ENCODE measurements around the gene DSN1. TPM values are rescaled to one million over a fixed set of nuclear protein-coding genes. Genes with fewer than 3 reads are reported as not detected.

Gene DSN1
- total RNA-seq, 1 donor from 2014 or later, result 24.0 TPM

GRCh38 chr20:36786663-36787062, 13.1 kb upstream of the DSN1 start:
- H3K27ac Mint-ChIP-seq, result no peak overlapping the region
- no peak overlapping the region for H3K4me3 Mint-ChIP-seq (ENCODE audit: low read depth)
- intact Hi-C loops (cut with micrococcal nuclease), result no loop called here
- H3K27me3 Mint-ChIP-seq (ENCODE audit: low read depth), result no peaks in the 10 kb centered on the region
- H3K9me3 Mint-ChIP-seq, result no peaks in the 10 kb centered on the region
- H3K36me3 Mint-ChIP-seq (ENCODE audit: low read depth), result no peaks in the 10 kb centered on the region
- DNase-seq (ENCODE audit: low spot score), result no peak
- no peaks in the 10 kb centered on the region for H3K4me1 Mint-ChIP-seq (ENCODE audit: low read depth)

- intact Hi-C loops (cut with micrococcal nuclease), result no loop called here
- no peaks in the 10 kb centered on the region for H3K36me3 Mint-ChIP-seq (ENCODE audit: low read depth)
- DNase-seq (ENCODE audit: low spot score), result no peak
- no peak overlapping the region for H3K4me3 Mint-ChIP-seq (ENCODE audit: low read depth)
- H3K27me3 Mint-ChIP-seq (ENCODE audit: low read depth), result no peaks in the 10 kb centered on the region
- no peaks in the 10 kb centered on the region for H3K9me3 Mint-ChIP-seq
- H3K27ac Mint-ChIP-seq, result no peak overlapping the region
- H3K4me1 Mint-ChIP-seq (ENCODE audit: low read depth), result no peaks in the 10 kb centered on the region
Measured at GRCh38 chr20:36786246-36786645, 12.7 kb upstream of the DSN1 start.

- intact Hi-C loops (cut with micrococcal nuclease), result no loop called here
- no peak for DNase-seq (ENCODE audit: low spot score)
- H3K4me3 Mint-ChIP-seq (ENCODE audit: low read depth), result no peak overlapping the region
- no peak overlapping the region for H3K27ac Mint-ChIP-seq
- H3K36me3 Mint-ChIP-seq (ENCODE audit: low read depth), result no peaks in the 10 kb centered on the region
- H3K9me3 Mint-ChIP-seq, result no peaks in the 10 kb centered on the region
- H3K27me3 Mint-ChIP-seq (ENCODE audit: low read depth), result no peaks in the 10 kb centered on the region
- H3K4me1 Mint-ChIP-seq (ENCODE audit: low read depth), result no peaks in the 10 kb centered on the region
Measured at GRCh38 chr20:36785308-36785707, 11.7 kb upstream of the DSN1 start.

- no peaks in the 10 kb centered on the region for H3K4me1 Mint-ChIP-seq (ENCODE audit: low read depth)
- no peak for DNase-seq (ENCODE audit: low spot score)
- H3K27ac Mint-ChIP-seq, result no peak overlapping the region
- intact Hi-C loops (cut with micrococcal nuclease), result no loop called here
- H3K4me3 Mint-ChIP-seq (ENCODE audit: low read depth), result no peak overlapping the region
- no peaks in the 10 kb centered on the region for H3K36me3 Mint-ChIP-seq (ENCODE audit: low read depth)
- H3K27me3 Mint-ChIP-seq (ENCODE audit: low read depth), result no peaks in the 10 kb centered on the region
- H3K9me3 Mint-ChIP-seq, result no peaks in the 10 kb centered on the region
Measured at GRCh38 chr20:36784900-36785299, 11.3 kb upstream of the DSN1 start.

- no peak for DNase-seq (ENCODE audit: low spot score)
- Mint-ChIP-seq H3K9me3 (no peaks in the 10 kb centered on the region), H3K27me3 (ENCODE audit: low read depth) (no peaks in the 10 kb centered on the region), H3K4me3 (ENCODE audit: low read depth) (no peak overlapping the region), H3K27ac (no peak overlapping the region), H3K36me3 (ENCODE audit: low read depth) (no peaks in the 10 kb centered on the region), H3K4me1 (ENCODE audit: low read depth) (no peaks in the 10 kb centered on the region)
- intact Hi-C loops (cut with micrococcal nuclease), result no loop called here
Measured at GRCh38 chr20:36784116-36784515, 10.6 kb upstream of the DSN1 start.

GRCh38 chr20:36779656-36780025, 6.1 kb upstream of the DSN1 start:
- no peaks in the 10 kb centered on the region for H3K27me3 Mint-ChIP-seq (ENCODE audit: low read depth)
- H3K36me3 Mint-ChIP-seq (ENCODE audit: low read depth), result no peaks in the 10 kb centered on the region
- H3K4me3 Mint-ChIP-seq (ENCODE audit: low read depth), result no peak overlapping the region
- H3K27ac Mint-ChIP-seq, result no peak overlapping the region
- no peak for DNase-seq (ENCODE audit: low spot score)
- H3K4me1 Mint-ChIP-seq (ENCODE audit: low read depth), result no peaks in the 10 kb centered on the region
- intact Hi-C loops (cut with micrococcal nuclease), result no loop called here
- no peaks in the 10 kb centered on the region for H3K9me3 Mint-ChIP-seq

GRCh38 chr20:36778831-36779655, 5.5 kb upstream of the DSN1 start:
- no peak for DNase-seq (ENCODE audit: low spot score)
- Mint-ChIP-seq H3K9me3 (no peaks in the 10 kb centered on the region), H3K4me3 (ENCODE audit: low read depth) (no peak overlapping the region), H3K4me1 (ENCODE audit: low read depth) (no peaks in the 10 kb centered on the region), H3K27ac (no peak overlapping the region), H3K36me3 (ENCODE audit: low read depth) (no peaks in the 10 kb centered on the region), H3K27me3 (ENCODE audit: low read depth) (no peaks in the 10 kb centered on the region)
- intact Hi-C loops (cut with micrococcal nuclease), result no loop called here

- H3K27ac Mint-ChIP-seq, result no peak overlapping the region
- intact Hi-C loops (cut with micrococcal nuclease), result no loop called here
- peaks cover 6% of the 10 kb centered on the region for H3K4me1 Mint-ChIP-seq (ENCODE audit: low read depth)
Measured at GRCh38 chr20:36777576-36777975, 4.0 kb upstream of the DSN1 start.

GRCh38 chr20:36777167-36777566, 3.6 kb upstream of the DSN1 start:
- no peaks in the 10 kb centered on the region for H3K36me3 Mint-ChIP-seq (ENCODE audit: low read depth)
- H3K4me1 Mint-ChIP-seq (ENCODE audit: low read depth), result peaks cover 7% of the 10 kb centered on the region
- intact Hi-C loops (cut with micrococcal nuclease), result no loop called here
- H3K4me3 Mint-ChIP-seq (ENCODE audit: low read depth), result no peak overlapping the region
- H3K9me3 Mint-ChIP-seq, result no peaks in the 10 kb centered on the region
- H3K27ac Mint-ChIP-seq, result no peak overlapping the region
- DNase-seq (ENCODE audit: low spot score), result no peak
- H3K27me3 Mint-ChIP-seq (ENCODE audit: low read depth), result no peaks in the 10 kb centered on the region

More at GRCh38 chr20:36777576-36777975, 4.0 kb upstream of the DSN1 start:
- Mint-ChIP-seq H3K9me3 (no peaks in the 10 kb centered on the region), H3K4me3 (ENCODE audit: low read depth) (no peak overlapping the region), H3K27me3 (ENCODE audit: low read depth) (no peaks in the 10 kb centered on the region), H3K36me3 (ENCODE audit: low read depth) (no peaks in the 10 kb centered on the region)
- no peak for DNase-seq (ENCODE audit: low spot score)

- DNase-seq (ENCODE audit: low spot score), result no peak
- H3K27ac Mint-ChIP-seq, result no peak overlapping the region
- H3K9me3 Mint-ChIP-seq, result no peaks in the 10 kb centered on the region
- H3K4me3 Mint-ChIP-seq (ENCODE audit: low read depth), result no peak overlapping the region
- no peaks in the 10 kb centered on the region for H3K27me3 Mint-ChIP-seq (ENCODE audit: low read depth)
- peaks cover 17% of the 10 kb centered on the region for H3K4me1 Mint-ChIP-seq (ENCODE audit: low read depth)
- intact Hi-C loops (cut with micrococcal nuclease), result no loop called here
- H3K36me3 Mint-ChIP-seq (ENCODE audit: low read depth), result peaks cover 9% of the 10 kb centered on the region
Measured at GRCh38 chr20:36775826-36776225, 2.3 kb upstream of the DSN1 start.

- Mint-ChIP-seq H3K4me3 (ENCODE audit: low read depth) (peak overlapping the region; percentile 59), H3K36me3 (ENCODE audit: low read depth) (peaks cover 12% of the 10 kb centered on the region), H3K27me3 (ENCODE audit: low read depth) (no peaks in the 10 kb centered on the region), H3K4me1 (ENCODE audit: low read depth) (peaks cover 21% of the 10 kb centered on the region), H3K9me3 (no peaks in the 10 kb centered on the region), H3K27ac (peak overlapping the region; percentile 36)
- DNase-seq (ENCODE audit: low spot score), result no peak
- intact Hi-C loops (cut with micrococcal nuclease), result no loop called here
Measured at GRCh38 chr20:36775196-36775595, 1.6 kb upstream of the DSN1 start.

GRCh38 chr20:36773107-36773596, 411 bp downstream of the DSN1 start:
- peak overlapping the region; percentile 98 for H3K27ac Mint-ChIP-seq
- peaks cover 26% of the 10 kb centered on the region for H3K4me1 Mint-ChIP-seq (ENCODE audit: low read depth)
- intact Hi-C loops (cut with micrococcal nuclease), result loop anchor here (2.0 kb wide), 1 partner anchor 26 kb away; the partner anchor contains the start of gene NDRG3
- peak overlapping the region; percentile 92 for H3K4me3 Mint-ChIP-seq (ENCODE audit: low read depth)
- no peaks in the 10 kb centered on the region for H3K27me3 Mint-ChIP-seq (ENCODE audit: low read depth)
- H3K9me3 Mint-ChIP-seq, result no peaks in the 10 kb centered on the region
- DNase-seq (ENCODE audit: low spot score), result no peak
- H3K36me3 Mint-ChIP-seq (ENCODE audit: low read depth), result peaks cover 19% of the 10 kb centered on the region

- Mint-ChIP-seq H3K4me3 (ENCODE audit: low read depth) (no peak overlapping the region), H3K27me3 (ENCODE audit: low read depth) (no peaks in the 10 kb centered on the region), H3K36me3 (ENCODE audit: low read depth) (peaks cover 19% of the 10 kb centered on the region), H3K9me3 (no peaks in the 10 kb centered on the region), H3K4me1 (ENCODE audit: low read depth) (peaks cover 26% of the 10 kb centered on the region), H3K27ac (peak overlapping the region; percentile 36)
- intact Hi-C loops (cut with micrococcal nuclease), result no loop called here
- no peak for DNase-seq (ENCODE audit: low spot score)
Measured at GRCh38 chr20:36770680-36771079, 2.9 kb downstream of the DSN1 start.

Measured in activated T-helper 2 cell treated with anti-CD3 and anti-CD28 coated beads, Interferon-gamma antibody, Interleukin-2, Interleukin-4, amounts not matched to agents 10 μg/mL and 5 μg/mL and 100 μg/mL, durations not matched to agents 14 hours and 24 hours and 36 hours (primary cell).